MM.1S (cell line): ENCODE measurements around the gene ACKR3.

Experiments used
- CTCF ChIP-seq: fragments of 300-600 bp; sonication (generic); IDR thresholded peaks from 2 replicates; pipeline ENCODE4 v1.5.1; 2016; ENCODE audit warnings: antibody characterized with exemption, low read length, mixed read lengths
- EZH2 ChIP-seq: fragments of 300-600 bp; sonication (generic); optimal IDR thresholded peaks from 2 replicates; pipeline ENCODE3; 2017; ENCODE audit warnings: low read depth, mild to moderate bottlenecking, antibody characterized with exemption, low read length, mixed read lengths

- TF ChIP-seq CTCF: no peak
- no peak for TF ChIP-seq EZH2
Observed at GRCh38 chr2:236570081-236570868, 650 bp downstream of the ACKR3 start.
